ENCODE data around the gene TMEM50B.
A peak's percentile ranks its signal among the peaks of the same experiment; 100 is the strongest.

The TMEM50B gene

GRCh38 chr21:33487996-33488395, 8.2 kb upstream of the TMEM50B start:
- Histone ChIP-seq H3K4me1 (ENCODE audit: insufficient read depth, low read length, severe bottlenecking) (peaks cover 13% of the 10 kb centered on the region), H3K27me3 (ENCODE audit: insufficient read depth, low read length) (no peaks in the 10 kb centered on the region), H3K27ac (ENCODE audit: low read depth, low read length, poor library complexity, severe bottlenecking) (no peak overlapping the region), H4K20me1 (ENCODE audit: insufficient read depth, low read length) (no peaks in the 10 kb centered on the region), H3K4me2 (ENCODE audit: low read length) (no peak overlapping the region), H3K9ac (ENCODE audit: low read length) (no peak overlapping the region), H2AFZ (ENCODE audit: low read length) (no peak overlapping the region), H3F3A (ENCODE audit: insufficient read depth, low read length) (no peaks in the 10 kb centered on the region), H3K4me3 (ENCODE audit: low read depth, low read length, poor library complexity, severe bottlenecking) (no peak overlapping the region), H3K36me3 (ENCODE audit: insufficient read depth, low read length) (no peaks in the 10 kb centered on the region), H3K79me2 (ENCODE audit: insufficient read depth, low read length) (no peaks in the 10 kb centered on the region), H3K9me3 (ENCODE audit: low read length) (no peaks in the 10 kb centered on the region), H3K9me2 (ENCODE audit: low read depth, low read length) (no peaks in the 10 kb centered on the region)
- TF ChIP-seq CTCF (IDR thresholded peaks at IDR 0.05; ENCODE audit: low read length) = no peak
- TF ChIP-seq EZH2 (IDR thresholded peaks at IDR 0.05; ENCODE audit: borderline replicate concordance, low read length) = no peak

- no peak overlapping the region for H3K4me2 ChIP-seq (ENCODE audit: low read length)
- no peak overlapping the region for H3K9ac ChIP-seq (ENCODE audit: low read length)
- no peak overlapping the region for H3K4me3 ChIP-seq (ENCODE audit: low read depth, low read length, poor library complexity, severe bottlenecking)
- TF ChIP-seq CTCF (IDR thresholded peaks at IDR 0.05; ENCODE audit: low read length) = no peak
- no peak for TF ChIP-seq EZH2 (IDR thresholded peaks at IDR 0.05; ENCODE audit: borderline replicate concordance, low read length)
- no peaks in the 10 kb centered on the region for H3K27me3 ChIP-seq (ENCODE audit: insufficient read depth, low read length)
- H3K9me2 ChIP-seq (ENCODE audit: low read depth, low read length) = no peaks in the 10 kb centered on the region
- no peak overlapping the region for H3K27ac ChIP-seq (ENCODE audit: low read depth, low read length, poor library complexity, severe bottlenecking)
- no peaks in the 10 kb centered on the region for H3F3A ChIP-seq (ENCODE audit: insufficient read depth, low read length)
- H4K20me1 ChIP-seq (ENCODE audit: insufficient read depth, low read length) = no peaks in the 10 kb centered on the region
- peaks cover 18% of the 10 kb centered on the region for H3K79me2 ChIP-seq (ENCODE audit: insufficient read depth, low read length)
- H3K36me3 ChIP-seq (ENCODE audit: insufficient read depth, low read length) = no peaks in the 10 kb centered on the region
- no peaks in the 10 kb centered on the region for H3K9me3 ChIP-seq (ENCODE audit: low read length)
- H3K4me1 ChIP-seq (ENCODE audit: insufficient read depth, low read length, severe bottlenecking) = peaks cover 13% of the 10 kb centered on the region
- H2AFZ ChIP-seq (ENCODE audit: low read length) = no peak overlapping the region
These were observed 1.7 kb upstream of the TMEM50B start for GRCh38 chr21:33481314-33481943.

GRCh38 chr21:33480481-33481103, 818 bp upstream of the TMEM50B start:
- no peak overlapping the region; the same call in 1 of the 2 replicates for H2AFZ ChIP-seq (ENCODE audit: low read length)
- peak overlapping the region; percentile 69 for H3K9ac ChIP-seq (ENCODE audit: low read length)
- no peaks in the 10 kb centered on the region for H3K9me2 ChIP-seq (ENCODE audit: low read depth, low read length)
- peak overlapping the region; percentile 56 for H3K4me2 ChIP-seq (ENCODE audit: low read length)
- H3K4me3 ChIP-seq (ENCODE audit: low read depth, low read length, poor library complexity, severe bottlenecking) = peak overlapping the region; percentile 71
- H3F3A ChIP-seq (ENCODE audit: insufficient read depth, low read length) = no peaks in the 10 kb centered on the region
- no peaks in the 10 kb centered on the region for H3K36me3 ChIP-seq (ENCODE audit: insufficient read depth, low read length)
- peaks cover 18% of the 10 kb centered on the region for H3K79me2 ChIP-seq (ENCODE audit: insufficient read depth, low read length)
- no peaks in the 10 kb centered on the region for H3K27me3 ChIP-seq (ENCODE audit: insufficient read depth, low read length)
- no peak overlapping the region for H3K27ac ChIP-seq (ENCODE audit: low read depth, low read length, poor library complexity, severe bottlenecking)
- no peaks in the 10 kb centered on the region for H4K20me1 ChIP-seq (ENCODE audit: insufficient read depth, low read length)
- H3K9me3 ChIP-seq (ENCODE audit: low read length) = no peaks in the 10 kb centered on the region
- peaks cover 13% of the 10 kb centered on the region for H3K4me1 ChIP-seq (ENCODE audit: insufficient read depth, low read length, severe bottlenecking)
- no peak for TF ChIP-seq CTCF (IDR thresholded peaks at IDR 0.05; ENCODE audit: low read length)
- TF ChIP-seq EZH2 (IDR thresholded peaks at IDR 0.05; ENCODE audit: borderline replicate concordance, low read length) = no peak

Measured in OCI-LY1 (cell line).